AG04450 (cell line): ENCODE measurements around the gene SART3. TPM values are rescaled to one million over a fixed set of nuclear protein-coding genes. Genes with fewer than 3 reads are reported as not detected.
"Not testable (repeated sequence)": the region's sequence is repeated elsewhere in the genome, so short reads cannot be mapped to it uniquely, and the experiment has no call there.

Experiments used
- CTCF ChIA-PET: fragments of 300-600, 350-600 bp; formaldehyde crosslinking; extraction: SDS; loops from one replicate; lab custom pipeline; 2022; ENCODE audit warnings: antibody characterized with exemption, inconsistent platforms; lab: Charles Lee
- POLR2A ChIA-PET: fragments of 350-600 bp; formaldehyde crosslinking; extraction: SDS; loops from one replicate; lab custom pipeline; 2021; ENCODE audit warnings: antibody characterized with exemption, inconsistent platforms; lab: Yijun Ruan, JAX
- DNase-seq: peaks from one replicate; pipeline ENCODE4 v3.0.0-alpha.2; 2011; ENCODE audit warnings: low read depth, low spot score
- H3K27ac ChIP-seq: one replicate; pipeline ENCODE4 v1.5.1; 2012; ENCODE audit warnings: low read depth, low read length, control low read depth
- H3K27me3 ChIP-seq: one replicate; pipeline ENCODE4 v1.6.0; 2012; ENCODE audit warnings: low read length; ENCODE audit not compliant: control insufficient read depth, insufficient read depth
- H3K4me3 ChIP-seq: 2 replicates; pipeline ENCODE4 v1.5.1; 2011; ENCODE audit warnings: mild to moderate bottlenecking, low read depth, low read length, control low read depth
- H3K9me3 ChIP-seq: 2 replicates; pipeline ENCODE4 v1.5.1; 2012; ENCODE audit warnings: low read length; ENCODE audit not compliant: control insufficient read depth, insufficient read depth
- polyA plus RNA-seq: library from polyadenylated mRNA; depleted of rRNA; stranded (reverse); fragments of >200 nt; gene quantifications from 2 replicates; pipeline ENCODE4 v1.2.3, GENCODE V29; 2011
- TF ChIP-seq, protein P1 (sequence below): IDR thresholded peaks from 2 replicates; pipeline ENCODE4 v1.5.1; 2011; ENCODE audit warnings: low read depth, low read length, control low read depth, inconsistent platforms

The SART3 gene
- polyA plus RNA-seq, 1 experiment = 23.9 TPM

DNA sequence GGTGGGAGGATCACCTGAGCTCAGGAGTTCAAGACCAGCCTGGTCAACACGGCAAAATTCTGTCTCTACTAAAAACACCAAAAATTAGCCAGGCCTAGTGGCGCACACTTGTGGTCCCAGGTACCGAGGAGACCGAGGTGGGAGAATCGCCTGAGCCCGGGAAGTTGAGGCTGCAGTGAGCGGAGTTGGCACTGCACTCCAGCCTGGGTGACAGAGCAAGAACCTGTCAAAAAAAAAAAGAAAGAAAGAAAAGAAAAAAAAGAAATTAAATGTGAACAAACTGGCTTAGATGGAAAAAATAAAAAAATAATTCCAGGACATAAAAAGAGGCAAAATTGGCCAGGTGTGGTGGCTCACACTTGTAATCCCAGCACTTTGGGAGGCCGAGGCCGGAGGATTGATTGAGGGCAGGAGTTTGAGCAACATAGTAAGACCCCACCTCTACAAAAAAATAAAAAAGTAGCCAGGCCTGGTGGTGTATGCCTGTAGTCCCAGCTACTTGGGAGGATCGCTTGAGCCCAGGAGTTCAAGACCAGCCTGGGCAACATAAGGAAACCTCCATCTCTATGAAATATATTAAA, 33.4 kb upstream of the SART3 start:
- Histone ChIP-seq H3K4me3 (no peak overlapping the region), H3K9me3 (no peaks in the 10 kb centered on the region; the same call in 1 of the 2 replicates), H3K27me3 (no peaks in the 10 kb centered on the region), H3K27ac (no peak overlapping the region)
- TF ChIP-seq, protein P1, sequence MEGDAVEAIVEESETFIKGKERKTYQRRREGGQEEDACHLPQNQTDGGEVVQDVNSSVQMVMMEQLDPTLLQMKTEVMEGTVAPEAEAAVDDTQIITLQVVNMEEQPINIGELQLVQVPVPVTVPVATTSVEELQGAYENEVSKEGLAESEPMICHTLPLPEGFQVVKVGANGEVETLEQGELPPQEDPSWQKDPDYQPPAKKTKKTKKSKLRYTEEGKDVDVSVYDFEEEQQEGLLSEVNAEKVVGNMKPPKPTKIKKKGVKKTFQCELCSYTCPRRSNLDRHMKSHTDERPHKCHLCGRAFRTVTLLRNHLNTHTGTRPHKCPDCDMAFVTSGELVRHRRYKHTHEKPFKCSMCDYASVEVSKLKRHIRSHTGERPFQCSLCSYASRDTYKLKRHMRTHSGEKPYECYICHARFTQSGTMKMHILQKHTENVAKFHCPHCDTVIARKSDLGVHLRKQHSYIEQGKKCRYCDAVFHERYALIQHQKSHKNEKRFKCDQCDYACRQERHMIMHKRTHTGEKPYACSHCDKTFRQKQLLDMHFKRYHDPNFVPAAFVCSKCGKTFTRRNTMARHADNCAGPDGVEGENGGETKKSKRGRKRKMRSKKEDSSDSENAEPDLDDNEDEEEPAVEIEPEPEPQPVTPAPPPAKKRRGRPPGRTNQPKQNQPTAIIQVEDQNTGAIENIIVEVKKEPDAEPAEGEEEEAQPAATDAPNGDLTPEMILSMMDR = no peak
- no peak for DNase-seq
- POLR2A ChIA-PET = no interaction called here
- CTCF ChIA-PET = interaction anchor here (0.9 to 1.8 kb wide), 4 partner anchors 23 to 55 kb away, joined by 3 to 10 read pairs (median 4); no protein-coding TSS in a partner anchor

DNA sequence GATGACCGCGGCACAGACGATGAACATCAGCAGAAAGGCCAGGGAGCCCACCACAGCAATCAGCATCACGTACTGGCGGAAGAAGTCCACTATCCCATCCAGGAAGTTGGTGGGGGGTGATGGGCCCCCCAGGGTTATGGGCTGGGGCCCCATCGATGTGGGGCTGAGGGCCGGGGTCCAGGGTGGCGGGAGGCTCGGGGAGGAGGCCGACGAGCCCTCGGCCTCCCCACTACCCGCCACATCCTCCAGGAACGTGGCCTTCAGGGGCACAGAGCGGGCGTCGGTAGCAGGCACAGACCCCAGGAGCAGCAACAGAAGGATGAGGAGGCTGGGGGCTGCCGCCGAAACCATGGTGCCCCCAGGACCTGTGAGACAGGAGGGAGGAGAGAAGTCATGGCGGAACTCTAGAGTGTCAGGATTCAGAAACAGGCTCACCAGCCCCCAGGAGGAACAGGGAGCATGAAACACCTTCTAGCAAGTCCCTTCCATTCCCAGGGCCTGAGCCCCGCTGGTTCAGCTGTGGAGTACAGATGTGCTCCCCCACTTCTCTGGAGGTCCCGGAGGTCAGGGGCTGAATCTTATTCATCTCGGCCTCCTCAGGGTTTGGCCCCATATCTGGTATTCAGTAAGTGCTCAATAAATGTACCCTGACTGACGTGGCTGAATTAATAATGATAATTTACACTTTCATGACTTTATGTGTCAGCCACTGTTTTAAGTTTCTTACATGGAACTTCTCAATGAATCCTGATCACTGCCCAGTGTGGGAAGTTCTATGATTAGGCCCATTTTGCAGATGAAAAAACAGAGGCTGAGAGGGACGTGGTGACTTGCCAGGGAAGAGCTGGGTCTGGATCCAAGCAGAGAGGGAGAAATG, 31.3 kb upstream of the SART3 start:
- TF ChIP-seq, protein P1 = no peak
- no peak overlapping the region for H3K27ac ChIP-seq
- H3K9me3 ChIP-seq = no peaks in the 10 kb centered on the region; the same call in 1 of the 2 replicates
- H3K4me3 ChIP-seq = no peak overlapping the region
- ChIA-PET POLR2A (no interaction called here), CTCF (interaction anchor here (1.8 kb wide), 1 partner anchor 26 kb away, joined by 10 read pairs; no protein-coding TSS in a partner anchor)
- DNase-seq = no peak
- H3K27me3 ChIP-seq = no peaks in the 10 kb centered on the region

DNA sequence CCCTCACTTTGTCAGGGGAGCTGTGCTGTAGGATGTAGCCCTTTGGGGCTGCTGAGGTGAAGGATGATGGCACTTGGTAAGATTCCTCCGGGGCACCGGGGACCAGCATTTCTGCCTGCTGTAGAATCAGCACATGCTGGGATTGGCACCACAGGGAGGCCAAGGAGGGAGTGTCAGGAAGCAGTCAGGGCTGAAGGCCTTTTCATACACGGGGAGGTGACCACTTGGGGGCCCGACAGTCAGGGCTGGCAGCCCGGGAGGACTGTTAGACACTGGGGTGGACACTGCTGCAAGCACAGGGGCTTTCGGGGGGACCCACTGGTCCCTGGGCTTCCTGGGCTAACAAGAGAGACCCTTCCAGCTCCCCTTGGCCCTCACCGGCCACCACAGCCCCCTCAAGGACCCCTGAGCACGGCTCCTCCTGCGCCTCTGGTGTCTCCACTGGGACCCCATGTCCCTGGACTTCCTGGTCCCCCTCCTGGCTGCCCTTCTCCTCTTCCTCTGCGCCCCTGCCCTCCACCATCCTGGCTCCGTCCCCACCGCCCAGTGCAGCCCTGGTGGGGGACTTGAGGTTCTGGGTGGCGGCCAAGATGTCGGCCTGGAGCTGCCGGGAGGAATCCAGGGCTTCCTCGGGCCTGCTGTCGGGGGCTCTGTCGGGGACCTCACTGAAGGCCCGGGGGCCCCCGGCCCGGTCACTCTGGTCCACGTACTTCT, 30.5 kb upstream of the SART3 start:
- H3K27me3 ChIP-seq = no peaks in the 10 kb centered on the region
- POLR2A ChIA-PET = no interaction called here
- H3K4me3 ChIP-seq = no peak overlapping the region
- H3K9me3 ChIP-seq = no peaks in the 10 kb centered on the region; the same call in 1 of the 2 replicates
- DNase-seq = no peak
- TF ChIP-seq, protein P1 = no peak
- CTCF ChIA-PET = no interaction called here
- H3K27ac ChIP-seq = no peak overlapping the region

DNA sequence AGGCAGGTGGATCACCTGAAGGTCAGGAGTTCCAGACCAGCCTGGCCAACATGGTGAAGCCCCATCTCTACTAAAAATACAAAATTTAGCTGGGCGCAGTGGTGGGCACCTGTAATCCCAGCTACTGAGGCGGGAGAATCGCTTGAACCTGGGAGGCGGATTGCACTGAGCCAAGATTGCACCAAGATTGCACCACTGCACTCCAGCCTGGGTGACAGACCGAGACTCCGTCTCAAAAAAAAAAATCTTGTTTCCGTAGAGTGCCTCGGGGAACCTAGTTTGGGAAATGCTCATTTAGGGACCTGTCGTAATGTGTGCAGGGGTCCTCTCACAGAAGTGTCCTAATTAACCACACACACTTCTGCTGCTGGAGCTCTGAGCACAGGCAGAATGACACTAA, 29.5 kb upstream of the SART3 start:
- POLR2A ChIA-PET, H3K27me3 ChIP-seq, DNase-seq, H3K9me3 ChIP-seq, H3K4me3 ChIP-seq, H3K27ac ChIP-seq: not testable (repeated sequence)
- CTCF ChIA-PET = interaction anchor here (0.8 to 1.4 kb wide), 2 partner anchors 20 to 27 kb away, joined by 3 read pairs; no protein-coding TSS in a partner anchor

DNA sequence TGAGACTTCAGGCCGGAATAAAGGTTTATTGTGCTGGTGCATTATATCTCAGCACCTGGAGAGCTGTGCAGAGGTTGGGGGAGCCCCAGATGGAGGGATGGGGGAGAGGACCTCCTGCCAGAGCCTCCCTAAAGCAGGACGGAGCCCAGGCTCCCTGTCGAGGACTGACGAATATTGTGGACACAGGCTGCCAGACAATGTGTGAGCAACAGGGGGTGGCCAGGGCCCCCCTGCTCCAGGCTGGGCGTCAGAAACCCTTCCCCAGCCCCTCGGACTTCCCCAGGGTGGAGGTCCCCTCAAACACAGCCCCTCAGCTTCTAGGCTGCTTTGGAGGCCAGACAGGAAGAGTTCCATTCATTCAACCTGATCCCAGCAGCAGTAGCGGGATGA, 28.9 kb upstream of the SART3 start:
- CTCF ChIA-PET = interaction anchor here (0.8 to 1.4 kb wide), 3 partner anchors 19 to 28 kb away, joined by 3 to 7 read pairs (median 3); no protein-coding TSS in a partner anchor
- TF ChIP-seq, protein P1 = no peak
- POLR2A ChIA-PET = interaction anchor here (0.7 kb wide), 1 partner anchor 9 kb away, joined by 3 read pairs; no protein-coding TSS in a partner anchor
- no peak overlapping the region for H3K27ac ChIP-seq
- no peaks in the 10 kb centered on the region for H3K27me3 ChIP-seq
- H3K9me3 ChIP-seq = no peaks in the 10 kb centered on the region; the same call in 1 of the 2 replicates
- DNase-seq = no peak
- no peak overlapping the region for H3K4me3 ChIP-seq
